Breast epithelium (tissue), 3 donors: ENCODE data around the gene MTA1.

Experiments
- CTCF ChIP-seq, 3 donors: fragments of 450-650 bp; IDR thresholded peaks; one replicate each; pipeline ENCODE4 v1.5.1; 2016 to 2017; ENCODE audit warnings: antibody characterized with exemption in 3 of 3, mild to moderate bottlenecking in 3 of 3, moderate library complexity in 3 of 3
- POLR2A ChIP-seq: fragments of 450-650 bp; IDR thresholded peaks from one replicate; pipeline ENCODE4 v1.6.1; 2016; ENCODE audit warnings: antibody characterized with exemption, mild to moderate bottlenecking, moderate library complexity
- POLR2AphosphoS5 ChIP-seq, 3 donors: sonication (generic); formaldehyde crosslinking; IDR thresholded peaks; one replicate each; pipeline ENCODE4 v1.6.1; 2017; ENCODE audit warnings: antibody characterized with exemption in 3 of 3

- no peak for TF ChIP-seq POLR2A
- no peak for TF ChIP-seq CTCF (IDR thresholded peaks at IDR 0.05)
- TF ChIP-seq POLR2AphosphoS5 (IDR thresholded peaks at IDR 0.05) = no peak
Measured at GRCh38 chr14:105455766-105456660, 36.4 kb downstream of the MTA1 start.
